ENCODE measurements around the gene PLEKHA6. TPM values are rescaled to one million over a fixed set of nuclear protein-coding genes. Genes with fewer than 3 reads are reported as not detected.

PLEKHA6 gene
- total and polyA plus RNA-seq, 2 of the 4 experiments (the other 2 are of a cell fraction), result 8.2 to 19.9 TPM

GRCh38 chr1:204265665-204266064 is 94.1 kb downstream of the PLEKHA6 start:
- H4K20me1 ChIP-seq (ENCODE audit: insufficient read depth, low read length), result no peaks in the 10 kb centered on the region
- H3K4ac ChIP-seq (ENCODE audit: low read depth, low read length), result no peak overlapping the region
- POLR2A ChIA-PET (ENCODE audit: unreplicated experiment), result no interaction called here
- no TSS peak for BruUV-seq (replicated peaks)
- H4K8ac ChIP-seq (ENCODE audit: low read depth in 2 of 2, low read length in 2 of 2), result no peak overlapping the region
- WGBS, 2 experiments (ENCODE audit: extremely low coverage in 2 of 2, insufficient read length in 1 of 2), result no CpG with 5 or more reads among the region's 2 CpGs
- H3K9me1 ChIP-seq (ENCODE audit: insufficient read depth, low read length), result peaks cover 9% of the 10 kb centered on the region; the same call in 1 of the 2 replicates
- dilution Hi-C loops (cut with HindIII; ENCODE audit: low sequenced_read_pairs, unreplicated experiment), result no loop called here
- peaks cover 33% of the 10 kb centered on the region for H3K36me3 ChIP-seq (ENCODE audit: control insufficient read depth, insufficient read depth, low read length)
- in situ Hi-C loops (cut with MboI; ENCODE audit: low sequenced_read_pairs), result no loop called here
- H3K23ac ChIP-seq (ENCODE audit: low read depth, low read length), result no peak overlapping the region
- no peak overlapping the region for H2BK20ac ChIP-seq (ENCODE audit: low read depth, low read length)
- no peak overlapping the region for H3K14ac ChIP-seq (replicated peaks; ENCODE audit: low read depth, low read length)
- H4K91ac ChIP-seq (ENCODE audit: insufficient read depth, low read depth, low read length), result no peak overlapping the region
- H2BK15ac ChIP-seq (ENCODE audit: low read depth, low read length), result no peak overlapping the region
- H3K9ac ChIP-seq (ENCODE audit: low read depth, low read length), result no peak overlapping the region
- no peak overlapping the region for H2BK120ac ChIP-seq (ENCODE audit: low read depth, low read length)
- H4K5ac ChIP-seq (ENCODE audit: low read depth, low read length), result no peak overlapping the region
- no peak overlapping the region for H3K4me3 ChIP-seq (ENCODE audit: insufficient read depth, low read depth, low read length)
- H3K27me3 ChIP-seq (ENCODE audit: control insufficient read depth, insufficient read depth, low read length), result no peaks in the 10 kb centered on the region
- H3K27ac ChIP-seq (ENCODE audit: insufficient read depth, low read length), result no peak overlapping the region
- H2BK5ac ChIP-seq (ENCODE audit: low read depth, low read length, poor library complexity, severe bottlenecking), result no peak overlapping the region
- intact Hi-C loops (cut with micrococcal nuclease), result no loop called here
- H3K18ac ChIP-seq (ENCODE audit: low read depth, low read length), result no peak overlapping the region
- H2AK9ac ChIP-seq (replicated peaks; ENCODE audit: low read depth, low read length, poor library complexity), result no peak overlapping the region
- no peak for DNase-seq
- no peaks in the 10 kb centered on the region for H3K79me1 ChIP-seq (ENCODE audit: low read depth in 1 of 2, low read length in 2 of 2)
- H2AK5ac ChIP-seq (ENCODE audit: low read depth, low read length), result no peak overlapping the region
- peaks cover 13% of the 10 kb centered on the region for H3K4me1 ChIP-seq (ENCODE audit: control insufficient read depth, insufficient read depth, low read length)
- no peak for ATAC-seq (ENCODE audit: low read depth)
- CTCF ChIA-PET, result no interaction called here
- H3K56ac ChIP-seq (ENCODE audit: extremely low read depth, insufficient read depth, low read length), result no peak overlapping the region
- H3K4me2 ChIP-seq (ENCODE audit: low read depth, low read length), result no peak overlapping the region
- no peaks in the 10 kb centered on the region for H3K9me3 ChIP-seq (ENCODE audit: control insufficient read depth, insufficient read depth, low read length)
- no peak overlapping the region for H2AFZ ChIP-seq (replicated peaks; ENCODE audit: low read length, poor library complexity)
- TF ChIP-seq RCOR1 (IDR thresholded peaks at IDR 0.05; ENCODE audit: insufficient replicate concordance, low read length) (no peak), MAFK (IDR thresholded peaks at IDR 0.05; ENCODE audit: low read depth, low read length) (no peak), FOS (IDR thresholded peaks at IDR 0.05; ENCODE audit: low read depth, low read length) (no peak), RAD21 (IDR thresholded peaks at IDR 0.05; ENCODE audit: low read length) (no peak), RFX5 (IDR thresholded peaks at IDR 0.05; ENCODE audit: low read depth, low read length) (no peak), ELK1 (IDR thresholded peaks at IDR 0.05; ENCODE audit: borderline replicate concordance, low read depth, low read length) (no peak), MXI1 (IDR thresholded peaks at IDR 0.05; ENCODE audit: borderline replicate concordance, low read depth, low read length) (no peak)

Measured in IMR-90 (cell line).